ENCODE measurements around the gene VPS51.
A peak's percentile ranks its signal among the peaks of the same experiment; 100 is the strongest.

The VPS51 gene

DNA sequence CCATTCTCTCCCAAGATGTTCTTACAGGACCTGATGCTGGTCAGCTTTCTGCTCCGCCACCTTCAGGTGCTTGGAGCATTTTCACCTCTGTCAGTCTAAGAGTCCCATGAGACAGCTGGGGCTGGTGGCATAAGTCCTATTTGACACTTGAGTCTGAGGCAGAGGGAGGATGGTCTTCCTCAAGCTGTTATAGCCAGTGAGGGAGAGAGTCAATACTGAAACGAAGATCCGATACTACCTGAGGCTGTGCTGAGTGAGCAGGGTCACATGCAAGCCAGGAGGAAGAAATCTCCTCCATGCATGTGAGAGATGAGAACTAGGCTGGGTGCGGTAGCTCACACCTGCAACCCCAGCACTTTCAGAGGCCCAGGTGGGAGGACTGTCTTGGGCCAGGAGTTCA lies 6.4 kb upstream of the VPS51 start:
- TF ChIP-seq, protein P1, sequence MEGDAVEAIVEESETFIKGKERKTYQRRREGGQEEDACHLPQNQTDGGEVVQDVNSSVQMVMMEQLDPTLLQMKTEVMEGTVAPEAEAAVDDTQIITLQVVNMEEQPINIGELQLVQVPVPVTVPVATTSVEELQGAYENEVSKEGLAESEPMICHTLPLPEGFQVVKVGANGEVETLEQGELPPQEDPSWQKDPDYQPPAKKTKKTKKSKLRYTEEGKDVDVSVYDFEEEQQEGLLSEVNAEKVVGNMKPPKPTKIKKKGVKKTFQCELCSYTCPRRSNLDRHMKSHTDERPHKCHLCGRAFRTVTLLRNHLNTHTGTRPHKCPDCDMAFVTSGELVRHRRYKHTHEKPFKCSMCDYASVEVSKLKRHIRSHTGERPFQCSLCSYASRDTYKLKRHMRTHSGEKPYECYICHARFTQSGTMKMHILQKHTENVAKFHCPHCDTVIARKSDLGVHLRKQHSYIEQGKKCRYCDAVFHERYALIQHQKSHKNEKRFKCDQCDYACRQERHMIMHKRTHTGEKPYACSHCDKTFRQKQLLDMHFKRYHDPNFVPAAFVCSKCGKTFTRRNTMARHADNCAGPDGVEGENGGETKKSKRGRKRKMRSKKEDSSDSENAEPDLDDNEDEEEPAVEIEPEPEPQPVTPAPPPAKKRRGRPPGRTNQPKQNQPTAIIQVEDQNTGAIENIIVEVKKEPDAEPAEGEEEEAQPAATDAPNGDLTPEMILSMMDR (IDR thresholded peaks at IDR 0.05; ENCODE audit: low read depth, low read length, missing control alignments) = no peak
- no peak for DNase-seq (ENCODE audit: low read depth)
- no peak overlapping the region for H3K4me3 ChIP-seq (ENCODE audit: low read depth, low read length)

DNA sequence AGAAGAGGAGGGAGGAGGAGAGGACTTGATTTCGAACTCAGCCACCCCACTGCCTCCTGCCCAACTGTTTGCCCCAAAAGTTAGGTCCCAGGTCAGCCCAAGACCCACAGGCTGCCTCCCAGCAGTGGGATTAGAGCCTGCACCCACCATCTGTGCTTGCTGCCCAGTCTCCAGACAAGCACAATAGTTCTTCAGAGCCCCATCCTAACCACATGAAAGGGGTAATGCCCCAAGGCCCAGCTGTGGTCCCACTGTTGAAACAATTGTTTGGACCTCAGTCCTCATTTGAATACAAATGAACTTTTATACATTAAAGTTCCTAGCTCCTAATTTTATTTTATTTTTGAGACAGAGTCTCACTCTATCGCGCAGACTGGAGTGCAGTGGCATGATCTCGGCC lies 5.4 kb upstream of the VPS51 start:
- TF ChIP-seq, protein P1 (IDR thresholded peaks at IDR 0.05; ENCODE audit: low read depth, low read length, missing control alignments) = no peak
- DNase-seq (ENCODE audit: low read depth) = no peak
- no peak overlapping the region for H3K4me3 ChIP-seq (ENCODE audit: low read depth, low read length)

DNA sequence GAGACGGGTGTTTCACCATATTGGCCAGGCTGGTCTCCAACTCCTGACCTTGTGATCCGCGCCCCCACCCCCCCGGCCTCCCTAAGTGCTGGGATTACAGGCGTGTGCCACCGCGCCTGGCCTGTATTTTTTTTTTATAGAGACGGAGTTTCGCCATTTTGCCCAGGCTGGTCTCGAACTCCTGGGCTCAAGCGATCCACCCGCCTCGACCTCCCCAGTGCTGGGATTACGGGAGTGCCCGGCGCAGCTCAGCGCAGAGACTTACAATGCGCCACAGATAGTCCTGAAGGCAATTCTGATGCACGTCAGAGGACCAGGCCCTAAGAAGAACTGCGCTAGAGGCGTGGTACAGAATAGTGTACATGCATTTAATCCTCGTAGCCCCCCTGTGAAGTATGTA lies 587 bp upstream of the VPS51 start:
- DNase-seq (ENCODE audit: low read depth) = no peak
- TF ChIP-seq, protein P1 (IDR thresholded peaks at IDR 0.05; ENCODE audit: low read depth, low read length, missing control alignments) = no peak
- peak overlapping the region; percentile 73; the same call in 1 of the 2 replicates for H3K4me3 ChIP-seq (ENCODE audit: low read depth, low read length)

- TF ChIP-seq, protein P1 (IDR thresholded peaks at IDR 0.05; ENCODE audit: low read depth, low read length, missing control alignments) = no peak
- peak overlapping the region; percentile 73 for H3K4me3 ChIP-seq (ENCODE audit: low read depth, low read length)
- no peak for DNase-seq (ENCODE audit: low read depth)
Observed at GRCh38 chr11:65096926-65097325, 912 bp downstream of the VPS51 start.

DNA sequence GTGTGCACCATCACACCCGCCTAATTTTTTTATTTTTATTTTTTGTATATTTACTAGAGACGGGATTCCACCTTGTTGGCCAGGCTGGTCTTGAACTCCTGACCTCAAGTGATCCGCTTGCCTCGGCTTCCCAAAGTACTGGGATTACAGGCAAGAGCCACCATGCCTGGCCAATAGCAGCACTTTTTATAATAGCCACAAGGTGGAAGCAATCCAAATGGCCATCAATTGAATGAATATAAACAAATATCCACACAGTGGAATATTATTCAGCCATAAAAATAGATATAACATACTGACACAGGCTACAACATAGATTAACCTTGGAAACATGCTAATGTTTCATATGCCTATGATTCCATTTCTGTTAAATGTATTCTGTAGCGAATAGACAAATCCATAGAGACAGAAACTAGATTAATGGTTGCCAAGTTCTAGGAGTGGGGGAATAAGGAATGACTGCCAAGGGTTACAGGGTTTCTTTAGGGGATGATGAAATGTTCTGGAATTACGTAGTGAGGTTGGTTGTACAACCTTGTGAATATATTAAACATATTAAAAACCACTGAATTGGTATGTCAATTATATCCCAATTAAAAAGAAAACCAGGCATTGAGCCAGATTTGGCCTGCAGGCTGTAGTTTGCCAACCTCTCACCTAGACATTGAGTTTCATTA lies 4.8 kb downstream of the VPS51 start:
- TF ChIP-seq, protein P1 (IDR thresholded peaks at IDR 0.05; ENCODE audit: low read depth, low read length, missing control alignments) = peak; percentile 11
- no peak overlapping the region for H3K4me3 ChIP-seq (ENCODE audit: low read depth, low read length)
- DNase-seq (ENCODE audit: low read depth) = no peak

- no peak overlapping the region for H3K4me3 ChIP-seq (ENCODE audit: low read depth, low read length)
- no peak for DNase-seq (ENCODE audit: low read depth)
- TF ChIP-seq, protein P1 (IDR thresholded peaks at IDR 0.05; ENCODE audit: low read depth, low read length, missing control alignments) = no peak
Observed at GRCh38 chr11:65102142-65103095, 6.4 kb downstream of the VPS51 start.
